GM12891 (cell line): ENCODE results near the gene EP300.

Experiments used
- PAX5 ChIP-seq: IDR thresholded peaks from 2 replicates; pipeline ENCODE4 v1.6.1; 2011; ENCODE audit warnings: low read length, moderate library complexity, mild to moderate bottlenecking; ENCODE audit not compliant: insufficient read depth, severe bottlenecking
- POLR2A ChIP-seq: IDR thresholded peaks from 2 replicates; pipeline ENCODE4 v1.6.1; 2011; ENCODE audit warnings: low read depth, low read length, control low read depth
- POLR2AphosphoS5 ChIP-seq: IDR thresholded peaks from 2 replicates; pipeline ENCODE4 v1.6.1; 2011; ENCODE audit warnings: low read depth, low read length, control low read depth
- POU2F2 ChIP-seq: IDR thresholded peaks from 2 replicates; pipeline ENCODE4 v1.6.1; 2011; ENCODE audit warnings: low read depth, mild to moderate bottlenecking, control low read depth, low read length, moderate library complexity
- SPI1 ChIP-seq: IDR thresholded peaks from 2 replicates; pipeline ENCODE4 v1.6.1; 2011; ENCODE audit warnings: low read depth, low read length, control low read depth
- TAF1 ChIP-seq: IDR thresholded peaks from 2 replicates; pipeline ENCODE4 v1.6.1; 2011; ENCODE audit warnings: low read depth, low read length, control low read depth

DNA sequence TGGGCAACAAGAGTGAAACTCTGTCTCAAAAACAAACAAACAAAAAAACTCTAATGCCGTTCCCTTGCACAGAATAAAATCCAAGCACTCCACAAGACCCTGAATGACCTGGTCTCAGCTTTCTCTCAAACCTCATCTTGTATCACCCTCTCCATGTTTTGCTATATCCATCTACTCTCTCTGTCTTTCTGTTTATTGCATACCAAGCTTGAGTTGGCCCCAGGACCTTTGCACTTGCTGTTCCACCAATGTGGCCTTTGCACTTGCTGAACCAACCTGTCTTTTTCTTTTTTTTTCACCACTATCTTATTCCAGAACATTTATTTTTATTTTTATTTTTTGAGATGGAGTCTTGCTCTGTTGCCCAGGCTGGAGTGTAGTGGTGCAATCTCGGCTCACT lies 110.7 kb downstream of the EP300 start:
- TF ChIP-seq POLR2AphosphoS5 = no peak
- TF ChIP-seq POLR2A = no peak
- no peak for TF ChIP-seq TAF1
- TF ChIP-seq POU2F2 = no peak
- TF ChIP-seq PAX5 = no peak
- TF ChIP-seq SPI1 = no peak
